NCI-H526 treated with DMSO at 0.1 percent for 48 hours (cell line): Measurements from ENCODE around the gene MAPK1.
"Not testable (repeated sequence)": the region's sequence is repeated elsewhere in the genome, so short reads cannot be mapped to it uniquely, and the experiment has no call there.

Experiments
- DNase-seq: peaks from one replicate; lab custom pipeline; 2025; lab: John Stamatoyannopoulos, UW

Gene MAPK1

DNA sequence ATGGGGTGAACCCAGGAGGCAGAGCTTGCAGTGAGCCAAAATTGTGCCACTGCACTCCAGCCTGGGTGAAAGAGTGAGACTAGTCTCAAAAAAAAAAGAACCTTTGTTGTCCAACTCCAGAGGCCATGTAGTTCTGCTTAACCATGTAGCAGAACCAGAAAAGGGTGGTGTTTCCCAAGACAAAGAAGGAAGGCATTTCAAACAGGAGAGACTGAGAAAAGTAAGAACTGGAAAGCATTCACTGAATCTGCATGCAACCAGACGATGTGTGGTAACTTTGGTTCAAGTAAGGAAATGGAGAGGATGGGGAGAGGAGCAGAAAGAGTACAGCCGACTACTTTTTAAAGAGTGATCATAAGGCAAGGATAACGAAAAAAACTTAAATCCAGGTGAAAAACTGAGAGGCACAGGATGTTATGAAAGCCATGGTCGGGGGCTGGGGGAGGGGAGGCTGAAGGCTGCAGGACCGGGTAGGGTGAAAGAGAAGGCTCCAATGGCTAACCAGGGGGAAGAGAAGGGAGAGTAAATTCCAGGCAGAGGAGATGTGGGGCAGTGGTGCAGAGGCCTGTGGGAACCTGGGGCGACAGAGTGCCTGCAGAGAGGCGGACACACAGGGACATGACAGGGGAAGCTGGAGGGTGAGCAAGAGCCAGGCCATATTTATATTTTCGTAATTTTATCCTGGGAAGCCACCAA, 48.8 kb downstream of the MAPK1 start:
- no peak for DNase-seq

DNA sequence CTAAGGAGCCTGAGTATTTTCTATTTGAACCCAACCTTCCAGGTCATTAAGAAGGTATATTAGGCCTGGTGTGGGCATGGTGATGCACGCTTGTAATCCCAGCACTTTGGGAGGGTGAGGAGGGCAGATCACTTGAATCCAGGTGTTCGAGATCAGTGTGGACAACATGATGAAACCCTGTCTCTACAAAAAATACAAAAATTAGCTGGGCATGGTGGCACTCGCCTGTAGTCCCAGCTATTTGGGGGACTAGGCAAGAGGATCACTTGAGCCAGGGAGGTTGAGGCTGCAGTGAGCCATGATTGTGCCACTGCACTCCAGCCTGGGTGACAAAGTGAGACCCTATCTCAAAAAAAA, 50.0 kb downstream of the MAPK1 start:
- not testable (repeated sequence) for DNase-seq

DNA sequence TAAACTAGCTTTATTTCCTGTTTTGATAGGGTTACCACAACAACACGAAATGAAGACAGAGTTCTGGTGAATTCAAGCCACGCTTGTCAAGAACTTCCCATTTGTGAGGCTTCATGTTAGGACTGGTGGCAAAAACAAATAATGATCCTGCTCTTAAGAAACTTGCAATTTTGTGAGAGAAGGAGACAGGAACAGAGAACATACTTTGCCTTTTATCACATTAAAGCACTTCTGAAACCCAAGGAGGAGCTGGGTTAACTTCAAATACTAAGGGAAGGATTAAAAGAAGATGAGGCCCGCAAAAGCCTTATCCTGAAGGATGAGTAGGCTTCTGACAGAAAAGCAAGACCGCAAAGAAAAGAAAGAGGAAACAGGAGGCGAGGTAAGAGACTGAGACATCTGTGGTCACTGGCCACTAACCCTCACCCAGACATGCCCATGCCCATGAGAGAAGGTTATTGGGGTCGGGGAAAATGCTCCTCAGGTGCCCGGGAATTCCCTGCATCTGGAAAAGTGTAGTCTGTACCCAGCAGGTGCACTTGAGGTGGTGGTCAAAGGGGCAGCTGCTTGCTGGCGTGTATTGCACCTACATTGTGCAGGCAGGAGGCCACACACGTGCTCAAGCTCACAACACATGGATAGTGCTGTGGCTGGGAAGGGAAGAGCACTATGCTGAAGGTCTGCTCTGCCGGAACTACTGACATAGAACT, 50.5 kb downstream of the MAPK1 start:
- DNase-seq: no peak

DNA sequence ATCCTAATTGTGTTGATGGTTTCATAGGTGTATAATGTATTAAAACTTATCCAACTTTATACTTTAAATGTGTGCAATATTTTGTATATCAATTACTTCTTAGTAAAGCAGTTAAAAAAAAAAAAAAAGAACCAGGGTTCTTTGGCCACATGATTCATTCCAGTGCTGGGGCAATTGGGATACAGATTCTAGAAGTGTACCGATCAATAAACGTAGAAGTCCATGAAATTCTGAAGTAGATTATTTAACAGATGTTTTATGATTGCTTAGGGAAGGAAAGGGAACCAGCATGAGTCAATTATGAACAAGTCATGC, 51.0 kb downstream of the MAPK1 start:
- DNase-seq: no peak

GRCh38 chr22:21815958-21816357, 51.5 kb downstream of the MAPK1 start:
- no peak for DNase-seq

DNA sequence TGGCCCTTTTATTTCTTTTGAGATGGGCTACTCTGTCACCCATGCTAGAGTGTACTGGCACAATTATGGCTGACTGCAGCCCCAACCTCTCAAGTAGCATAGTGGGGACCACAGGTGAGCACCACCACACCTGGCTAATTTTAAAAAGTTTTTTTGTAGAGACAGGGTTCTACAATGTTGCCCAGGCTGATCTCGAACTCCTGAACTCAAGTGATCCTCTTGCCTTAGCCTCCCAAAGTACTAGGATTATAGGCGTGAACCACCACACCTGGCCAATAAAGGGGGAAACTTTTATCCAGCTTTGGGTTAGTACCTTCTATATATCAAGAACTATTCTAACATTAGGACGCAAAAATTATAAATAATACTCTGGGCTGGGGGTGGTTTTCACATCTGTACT, 52.1 kb downstream of the MAPK1 start:
- DNase-seq: no peak

- no peak for DNase-seq
Observed at GRCh38 chr22:21811982-21812381, 55.5 kb downstream of the MAPK1 start.

- no peak for DNase-seq
Observed at GRCh38 chr22:21807544-21808529, 59.6 kb downstream of the MAPK1 start.

DNA sequence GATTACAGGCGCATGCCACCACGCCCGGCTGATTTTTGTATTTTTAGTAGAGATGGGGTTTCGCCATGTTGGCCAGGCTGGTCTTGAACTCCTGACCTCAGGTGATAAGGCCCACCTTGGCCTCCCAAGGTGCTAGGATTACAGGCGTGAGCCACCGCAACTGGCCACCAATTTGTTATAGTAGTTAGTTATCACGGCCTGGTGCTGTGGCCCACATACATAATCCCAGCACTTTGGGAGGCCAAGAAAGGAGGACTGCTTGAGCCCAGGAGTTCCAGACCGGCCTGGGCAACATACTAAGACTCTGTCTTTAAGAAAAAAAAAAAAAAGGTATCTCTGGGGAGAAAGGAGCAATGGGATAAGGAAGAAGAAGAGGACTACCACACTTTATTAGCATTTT, 62.1 kb downstream of the MAPK1 start:
- not testable (repeated sequence) for DNase-seq

GRCh38 chr22:21803811-21804249, 63.6 kb downstream of the MAPK1 start:
- DNase-seq: no peak

DNA sequence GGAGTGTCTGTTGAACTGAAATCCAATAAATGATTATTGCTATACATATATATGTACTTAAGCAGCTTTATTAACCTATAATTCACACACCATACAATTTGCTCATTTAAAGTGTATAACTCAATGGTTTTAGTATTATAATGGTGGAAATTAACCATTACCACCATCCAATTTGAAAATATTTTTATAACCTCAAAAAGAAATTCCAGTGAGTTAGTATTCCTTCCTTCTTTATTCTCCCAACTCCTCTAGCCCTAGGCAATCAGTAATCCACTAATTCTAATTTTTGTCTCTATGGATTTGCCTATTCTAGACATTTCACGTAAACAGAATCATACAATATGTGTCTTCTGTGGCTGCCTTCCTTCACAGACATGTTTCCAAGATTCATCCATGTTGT, 64.8 kb downstream of the MAPK1 start:
- DNase-seq: no peak

DNA sequence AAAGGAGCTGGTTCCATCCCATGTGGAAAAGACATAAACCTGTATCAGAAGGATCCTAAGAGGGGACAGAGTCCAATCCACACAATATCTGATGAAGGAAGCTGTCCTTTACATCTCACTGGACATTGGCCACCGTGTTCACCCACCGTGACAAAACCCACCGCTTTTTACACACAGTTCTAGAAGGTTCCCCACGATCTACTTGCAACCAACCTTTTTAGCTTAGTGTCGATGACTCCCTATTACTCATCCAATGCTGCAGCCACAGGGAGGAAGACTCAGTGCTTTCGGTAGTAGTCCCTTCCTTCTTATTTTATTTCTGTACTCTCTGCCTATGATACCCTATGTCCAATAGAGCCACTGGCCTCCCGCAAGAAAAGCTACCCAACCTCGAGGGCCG, 65.4 kb downstream of the MAPK1 start:
- no peak for DNase-seq

GRCh38 chr22:21801304-21801644, 66.2 kb downstream of the MAPK1 start:
- DNase-seq: not testable (repeated sequence)

GRCh38 chr22:21800552-21801303, 66.7 kb downstream of the MAPK1 start:
- DNase-seq: no peak

GRCh38 chr22:21797444-21798221, 69.8 kb downstream of the MAPK1 start:
- no peak for DNase-seq

DNA sequence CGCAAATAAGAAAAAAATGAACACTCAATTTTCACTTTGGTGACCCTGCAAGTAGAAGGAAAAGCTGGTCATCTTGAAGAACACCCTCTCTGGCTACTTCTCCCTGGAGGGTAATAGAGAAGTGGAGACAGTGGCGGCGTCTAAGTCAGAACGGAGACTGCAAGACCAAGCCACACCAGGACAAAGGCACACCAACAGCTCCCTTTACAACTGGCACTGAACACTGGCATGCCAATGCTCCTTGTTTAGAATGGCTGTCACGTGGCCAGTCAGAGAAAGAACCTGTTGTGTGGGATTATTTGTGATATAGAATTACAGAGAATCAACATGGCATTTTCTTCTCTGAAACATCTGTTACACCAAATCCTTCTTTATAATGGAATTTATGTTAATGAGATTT, 70.6 kb downstream of the MAPK1 start:
- DNase-seq: no peak

DNA sequence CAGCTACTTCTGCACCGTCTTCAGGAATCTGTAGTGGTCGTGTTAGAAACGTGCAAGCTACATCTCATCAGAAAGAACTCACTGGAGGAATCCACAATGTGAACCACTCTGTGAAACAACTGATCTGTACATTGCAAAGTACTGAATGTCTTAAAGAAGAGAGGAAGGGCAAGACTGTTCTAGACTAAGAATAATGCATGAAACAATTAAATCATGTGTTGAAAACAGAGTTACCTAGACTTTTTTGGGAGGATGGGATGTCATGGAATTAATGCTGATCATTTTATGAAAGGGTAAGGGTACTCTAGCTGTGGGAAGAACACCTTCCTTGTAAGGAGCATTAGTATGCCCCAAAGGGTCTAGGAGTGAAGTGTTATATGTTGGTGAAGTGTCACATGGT, 71.2 kb downstream of the MAPK1 start:
- DNase-seq: no peak

- DNase-seq: not testable (repeated sequence)
Observed at GRCh38 chr22:21793716-21794115, 73.7 kb downstream of the MAPK1 start.

GRCh38 chr22:21791635-21792625, 75.5 kb downstream of the MAPK1 start:
- no peak for DNase-seq
